ENCODE measurements around the gene SRPK2. TPM values are rescaled to one million over a fixed set of nuclear protein-coding genes. Genes with fewer than 3 reads are reported as not detected.

Gene SRPK2
- total RNA-seq, 4 donors from 2014 or later: 39.6 to 66.9 (median 45.6) TPM

GRCh38 chr7:105139381-105139780, 249.3 kb downstream of the SRPK2 start:
- TF ChIP-seq CTCF (IDR thresholded peaks at IDR 0.05; ENCODE audit: low read depth): no peak

DNA sequence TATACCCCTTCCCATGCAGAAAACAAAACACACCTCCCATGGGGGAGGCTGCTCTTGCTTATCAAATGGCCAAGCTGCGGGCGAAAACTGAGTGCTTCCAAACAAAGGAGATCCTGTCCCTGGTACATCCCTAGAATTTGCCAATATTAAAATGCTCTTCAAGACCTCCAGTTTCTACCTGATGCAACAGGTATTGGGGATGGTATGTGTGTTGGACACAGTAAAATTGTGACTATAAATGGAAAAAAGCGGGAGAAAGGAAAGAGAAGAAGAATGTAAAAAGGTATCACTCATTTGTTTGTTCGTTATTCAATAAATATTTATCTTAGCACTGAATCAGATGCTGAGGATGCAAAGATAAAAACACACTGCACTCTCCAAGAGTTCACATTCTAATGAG, 250.8 kb downstream of the SRPK2 start:
- no peak for TF ChIP-seq CTCF (IDR thresholded peaks at IDR 0.05; ENCODE audit: low read depth)

GRCh38 chr7:105136221-105136620, 252.5 kb downstream of the SRPK2 start:
- TF ChIP-seq CTCF (IDR thresholded peaks at IDR 0.05; ENCODE audit: low read depth): no peak

- no peak for TF ChIP-seq CTCF (IDR thresholded peaks at IDR 0.05; ENCODE audit: low read depth)
Measured at GRCh38 chr7:105133986-105134655, 254.6 kb downstream of the SRPK2 start.

GRCh38 chr7:105133358-105133757, 255.4 kb downstream of the SRPK2 start:
- TF ChIP-seq CTCF (IDR thresholded peaks at IDR 0.05; ENCODE audit: low read depth): no peak

DNA sequence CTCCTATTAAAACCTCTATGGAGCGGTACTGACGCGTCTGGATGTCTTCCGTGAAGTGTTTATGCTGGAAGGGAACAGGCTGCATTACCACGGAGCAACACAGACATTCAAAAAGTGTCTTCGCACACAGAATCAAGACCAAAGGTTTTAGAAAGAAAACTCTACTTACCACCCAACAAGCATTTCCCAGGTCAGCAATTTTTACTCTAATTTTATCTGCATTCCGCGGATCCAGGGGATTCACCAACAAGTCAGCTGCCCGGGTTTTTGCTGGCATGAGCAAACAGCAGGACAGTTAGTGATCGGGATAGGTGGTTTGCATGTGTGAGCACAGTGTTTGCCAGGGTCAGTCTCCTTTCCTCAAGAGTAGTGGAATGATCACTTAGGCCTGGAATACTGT, 255.9 kb downstream of the SRPK2 start:
- TF ChIP-seq CTCF (IDR thresholded peaks at IDR 0.05; ENCODE audit: low read depth): no peak

DNA sequence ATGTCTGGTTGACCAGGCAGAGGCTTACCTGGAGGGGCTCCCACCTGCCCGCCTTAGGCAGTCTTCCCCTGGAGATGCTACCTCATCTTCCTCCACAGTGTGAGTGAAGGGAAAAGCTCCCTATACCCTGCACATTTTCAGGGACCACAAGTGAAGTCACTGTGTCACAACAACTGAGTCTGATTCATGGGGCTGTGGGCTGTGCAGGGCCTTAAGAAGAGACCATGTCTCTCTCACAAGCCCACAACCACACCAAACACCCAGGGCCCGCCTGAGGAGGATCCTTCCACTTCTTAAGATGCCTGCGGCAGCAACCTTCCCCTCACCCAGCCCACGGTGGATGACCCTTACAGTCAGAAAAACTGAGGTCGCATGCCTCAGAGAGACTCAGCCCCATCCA, 256.4 kb downstream of the SRPK2 start:
- no peak for TF ChIP-seq CTCF (IDR thresholded peaks at IDR 0.05; ENCODE audit: low read depth)

All from subcutaneous adipose tissue (tissue), 4 donors.